Activated CD4-positive, alpha-beta T cell treated with anti-CD3 and anti-CD28 coated beads, Interleukin-2, amount 50 U/mL, for 4 hours (primary cell): ENCODE measurements around the gene DENND2A.
"Not testable (repeated sequence)": the region's sequence is repeated elsewhere in the genome, so short reads cannot be mapped to it uniquely, and the experiment has no call there.

Experiments
- DNase-seq, 2 experiments: peaks; one replicate each; pipeline ENCODE4 v3.0.0-alpha.2; 2020

The DENND2A gene

GRCh38 chr7:140540136-140540777 is 100.4 kb downstream of the DENND2A start:
- no peak for DNase-seq

DNA sequence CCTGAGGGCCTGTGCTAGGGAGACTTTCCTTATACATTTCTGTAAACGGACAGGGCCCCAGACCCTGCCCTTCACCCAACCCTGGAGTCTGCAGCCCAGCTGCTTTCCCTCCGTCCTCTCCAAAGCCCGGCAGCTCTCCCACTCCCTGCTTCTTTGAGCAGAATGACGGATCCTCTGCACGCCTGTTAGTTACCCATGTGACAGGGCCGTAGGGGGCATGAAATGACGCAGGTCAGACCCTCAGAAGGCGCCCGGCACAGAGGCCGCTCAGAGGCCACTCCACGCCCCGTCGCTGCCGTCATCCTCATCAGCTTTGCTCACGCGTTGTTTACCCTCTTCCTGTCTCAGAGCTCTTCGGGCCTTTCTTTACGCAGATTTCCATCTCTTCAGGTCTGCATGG is 101.2 kb downstream of the DENND2A start:
- no peak for DNase-seq

- no peak for DNase-seq
These were observed 102.7 kb downstream of the DENND2A start for GRCh38 chr7:140537750-140538482.

GRCh38 chr7:140534743-140535142 is 105.9 kb downstream of the DENND2A start:
- DNase-seq = no peak

GRCh38 chr7:140533394-140533872 is 107.2 kb downstream of the DENND2A start:
- DNase-seq = no peak

- DNase-seq = not testable (repeated sequence)
These were observed 111.2 kb downstream of the DENND2A start for GRCh38 chr7:140529428-140529827.

DNA sequence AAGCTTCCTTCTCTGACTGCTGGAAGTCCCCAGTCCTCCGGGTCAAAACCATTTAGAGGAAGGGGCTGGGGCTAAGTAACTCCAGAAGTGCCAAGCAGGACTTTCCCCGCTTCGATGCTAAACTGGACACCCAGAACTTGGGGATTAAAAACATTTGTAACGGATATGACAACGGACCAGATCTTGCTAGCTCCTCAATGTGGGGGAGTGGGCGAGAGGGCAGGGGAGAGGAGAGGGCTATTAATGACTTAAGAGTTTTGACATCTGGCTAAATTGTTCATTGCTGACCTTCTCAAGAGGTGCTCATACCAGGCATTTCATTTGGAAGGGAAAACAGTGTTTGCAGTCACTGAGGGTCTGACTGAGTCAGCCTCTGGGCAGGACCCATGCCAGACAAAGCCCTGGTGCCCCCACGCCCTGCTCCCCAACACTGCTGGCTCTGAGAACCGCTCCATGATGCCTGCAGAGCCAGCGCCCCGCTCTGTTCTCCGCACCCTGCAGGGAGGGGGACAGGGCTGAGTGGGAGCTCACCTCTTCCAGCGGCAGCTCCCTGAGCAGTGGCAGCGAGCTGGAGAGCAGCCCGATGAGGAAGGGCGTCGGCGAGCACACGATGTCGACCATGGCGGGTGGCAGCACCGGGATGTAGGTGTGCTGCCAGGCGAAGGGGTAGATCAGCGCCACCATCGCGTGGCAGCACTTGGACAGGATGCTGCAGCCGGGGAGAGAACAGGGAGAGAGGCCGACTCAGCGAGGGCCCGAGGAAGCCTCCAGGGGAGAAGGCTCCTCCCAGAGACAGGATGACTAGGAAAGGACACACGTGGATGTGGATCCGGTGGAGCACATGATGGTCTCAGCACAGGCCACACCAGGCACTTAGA is 113.6 kb downstream of the DENND2A start:
- DNase-seq = no peak

- DNase-seq = no peak
These were observed 114.4 kb downstream of the DENND2A start for GRCh38 chr7:140526214-140526613.

DNA sequence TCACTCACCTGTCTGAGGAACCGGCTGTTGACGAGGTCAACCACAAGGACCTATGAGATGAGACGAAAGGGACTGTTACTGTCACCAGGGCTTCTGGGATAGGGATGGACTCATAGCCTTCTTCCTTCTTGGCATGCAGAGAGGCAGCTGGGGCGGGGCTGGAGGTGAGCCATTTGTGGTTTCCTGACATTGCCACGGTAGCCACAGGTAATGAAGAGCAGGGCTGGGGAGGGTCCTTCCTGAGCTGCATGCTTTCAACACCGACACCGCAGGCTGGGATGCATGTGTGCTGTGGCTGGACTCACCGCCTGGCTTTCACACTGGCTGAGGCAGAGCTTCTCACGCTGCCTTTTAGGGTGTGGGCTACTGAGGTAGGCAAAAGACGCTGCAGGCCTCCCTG is 114.9 kb downstream of the DENND2A start:
- DNase-seq = no peak

DNA sequence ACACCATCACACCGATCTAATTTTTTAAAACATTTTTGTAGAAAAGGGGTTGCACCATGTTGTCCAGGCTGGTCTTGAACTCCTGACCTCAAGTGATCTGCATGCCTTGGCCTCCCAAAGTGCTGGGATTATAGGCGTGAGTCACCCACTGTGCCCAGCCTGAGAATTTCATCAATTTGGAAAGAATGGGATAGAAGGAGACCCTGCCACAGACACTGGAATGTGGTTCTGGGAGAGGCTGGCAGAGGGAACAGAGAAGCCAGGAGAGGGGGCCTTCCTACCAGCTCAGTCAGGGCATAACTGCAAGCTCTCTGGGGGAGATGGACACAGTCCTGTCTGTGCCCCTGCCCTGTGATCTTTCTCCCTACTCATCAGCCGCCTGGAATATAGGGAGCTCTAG is 119.2 kb downstream of the DENND2A start:
- no peak for DNase-seq

DNA sequence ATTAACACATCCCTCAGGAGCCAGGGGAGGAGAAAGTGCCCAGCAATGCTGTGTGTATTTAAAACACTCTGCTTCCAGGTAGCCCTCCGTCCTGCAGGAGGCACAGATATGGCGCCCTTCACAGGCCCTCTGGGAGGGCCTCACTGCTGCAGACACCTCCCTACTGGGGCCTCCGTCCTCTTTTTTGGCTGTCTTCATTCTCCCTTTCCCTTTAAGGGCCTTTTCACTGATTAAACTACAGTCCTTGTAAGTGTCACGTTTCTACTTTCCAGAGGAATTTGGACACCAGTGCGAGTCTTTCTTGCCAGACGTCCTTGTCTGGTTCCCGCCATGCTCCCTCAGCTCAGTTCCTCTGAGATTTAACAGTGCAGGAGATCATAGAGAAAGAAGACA is 121.6 kb downstream of the DENND2A start:
- DNase-seq = no peak

DNA sequence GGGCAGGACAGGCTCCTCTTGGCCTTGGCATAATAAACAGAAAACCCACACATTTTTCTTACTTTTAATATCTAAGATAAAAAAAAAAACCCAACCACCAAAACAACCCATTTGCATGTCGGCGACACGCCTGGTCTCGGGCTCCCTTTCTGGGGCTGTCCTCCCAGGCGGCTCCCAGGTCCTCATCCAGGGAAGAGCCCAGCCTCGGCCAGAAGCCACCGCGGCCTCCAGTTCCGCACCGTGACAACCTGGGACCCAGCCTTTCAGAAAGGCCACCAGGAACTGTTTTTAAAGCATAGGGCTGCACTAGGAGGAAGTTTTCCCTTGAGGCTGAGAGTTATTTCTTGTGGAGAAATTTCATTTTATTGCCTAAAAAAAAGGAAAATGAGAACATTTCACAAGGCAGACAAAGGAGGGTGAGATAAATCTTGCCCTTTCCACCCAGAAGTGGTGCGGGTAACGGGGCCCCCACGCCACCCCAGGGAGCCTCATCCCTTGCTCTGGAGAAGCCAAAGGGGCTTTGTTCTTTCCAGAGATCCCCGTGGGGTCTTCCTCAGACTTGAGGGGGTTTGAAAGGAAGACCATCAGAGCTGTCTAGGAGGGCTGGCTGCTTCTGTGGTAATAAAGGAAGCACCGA is 122.1 kb downstream of the DENND2A start:
- DNase-seq = no peak

DNA sequence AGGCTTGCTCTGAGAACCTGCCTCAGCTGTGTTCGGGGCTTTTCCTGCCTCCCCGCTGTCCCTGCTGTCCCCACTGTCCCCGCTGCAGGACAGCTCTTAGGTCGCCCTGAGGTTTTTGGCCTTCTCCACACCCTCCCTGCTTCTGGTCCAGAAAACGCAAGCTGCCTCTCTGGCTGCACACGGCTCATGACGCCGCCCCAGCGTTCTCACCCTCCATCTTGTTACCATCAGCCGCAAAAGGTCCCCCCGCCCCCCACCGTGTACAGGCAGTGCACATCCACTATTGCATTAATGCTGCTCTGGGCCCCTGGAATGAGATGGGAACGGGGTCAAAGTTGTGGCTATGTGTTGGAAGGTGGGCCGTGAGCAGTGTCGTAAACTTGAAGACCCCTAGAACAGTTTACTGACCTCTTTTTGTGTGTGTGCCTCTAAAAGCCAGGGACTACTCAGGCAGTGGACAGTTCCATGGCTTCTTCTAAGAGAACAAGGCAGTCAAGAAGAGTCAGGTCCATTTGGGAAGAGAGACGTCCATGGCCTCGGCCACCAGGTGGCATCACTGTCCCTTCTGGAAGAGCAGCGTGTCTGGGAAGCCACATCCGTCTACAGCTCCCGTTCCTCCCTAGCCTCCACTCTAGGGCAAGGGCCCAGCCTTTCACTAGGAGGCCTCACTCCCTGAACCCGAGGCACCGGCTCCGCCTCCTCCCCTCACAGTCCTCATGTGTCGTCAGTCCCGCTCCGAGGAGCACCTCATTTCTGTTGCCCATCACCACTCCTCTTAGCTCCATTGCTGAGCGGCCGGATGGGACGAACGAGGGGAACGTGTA is 122.9 kb downstream of the DENND2A start:
- DNase-seq = peak; percentile 51 to 58

GRCh38 chr7:140512317-140513000 is 128.2 kb downstream of the DENND2A start:
- no peak for DNase-seq

GRCh38 chr7:140509789-140510188 is 130.8 kb downstream of the DENND2A start:
- DNase-seq = no peak

DNA sequence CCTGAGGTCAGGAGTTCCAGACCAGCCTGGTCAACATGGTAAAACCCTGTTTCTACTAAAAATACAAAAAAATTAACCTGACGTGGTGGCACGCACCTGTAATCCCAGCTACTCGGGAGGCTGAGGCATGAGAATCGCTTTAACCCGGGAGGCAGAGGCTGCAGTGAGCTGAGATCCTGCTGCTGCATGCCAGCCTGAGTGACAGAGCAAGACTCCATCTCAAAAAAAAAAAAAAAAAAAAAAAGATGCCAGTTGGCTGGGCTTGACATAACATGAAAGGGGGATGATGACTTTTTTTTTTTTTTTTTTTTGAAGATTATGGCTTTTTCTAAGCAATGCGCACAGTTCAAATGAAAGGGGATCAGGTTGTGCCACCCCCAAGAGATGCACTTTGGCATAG is 133.1 kb downstream of the DENND2A start:
- not testable (repeated sequence) for DNase-seq

- DNase-seq = no peak
These were observed 133.7 kb downstream of the DENND2A start for GRCh38 chr7:140506788-140507464.

GRCh38 chr7:140501966-140502365 is 138.6 kb downstream of the DENND2A start:
- no peak for DNase-seq

DNA sequence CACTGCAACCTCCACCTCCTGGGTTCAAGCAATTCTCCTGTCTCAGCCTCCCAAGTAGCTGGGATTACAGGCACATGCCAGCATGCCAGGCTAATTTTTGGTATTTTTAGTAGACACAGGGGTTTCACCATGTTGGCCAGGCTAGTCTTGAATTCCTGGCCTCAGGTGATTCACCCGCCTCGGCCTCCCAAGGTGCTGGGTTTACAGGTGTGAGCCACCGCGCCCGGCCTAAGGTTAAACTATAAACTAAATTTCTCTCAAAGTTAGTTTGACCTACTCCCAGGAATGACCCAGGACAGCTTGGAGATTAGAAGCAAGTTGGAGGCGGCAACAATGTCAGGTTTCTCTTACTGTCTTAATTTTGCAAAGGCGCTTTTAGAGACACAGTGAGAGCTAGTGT is 142.8 kb downstream of the DENND2A start:
- DNase-seq = not testable (repeated sequence)

DNA sequence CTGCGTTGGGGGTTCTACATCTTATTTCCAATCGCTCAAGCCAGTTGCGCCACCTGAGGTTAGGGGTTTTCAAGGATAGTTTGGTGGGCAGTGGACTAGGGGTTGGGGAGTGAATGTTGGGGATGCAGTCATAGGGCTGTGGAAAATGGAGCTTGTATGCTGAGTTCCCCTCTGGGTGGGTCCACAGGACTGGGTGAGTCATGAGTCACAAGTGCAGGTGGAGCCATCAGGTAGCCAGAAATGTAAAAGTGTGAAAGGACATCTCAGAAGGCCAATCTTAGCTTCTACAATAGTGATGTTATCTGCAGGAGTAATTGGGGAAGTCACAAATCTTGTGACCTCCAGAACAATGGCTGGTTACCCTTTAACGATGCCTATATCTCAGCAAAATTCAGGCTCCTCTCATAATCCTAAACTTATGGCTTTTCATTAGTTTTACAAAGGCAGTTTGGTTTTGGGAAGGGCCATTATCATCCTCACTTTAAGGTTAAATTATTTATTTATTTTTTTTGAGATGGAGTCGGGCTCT is 143.3 kb downstream of the DENND2A start:
- DNase-seq = no peak
